Neuronal stem cell (in vitro differentiated cells): ENCODE measurements around the gene ZNF343.

Source experiments
- DNase-seq: peaks from one replicate; pipeline ENCODE4 v3.0.0-alpha.2; 2013; ENCODE audit warnings: low spot score
- H2AFZ ChIP-seq: one replicate; pipeline ENCODE4 v1.6.1; 2013; ENCODE audit warnings: mild to moderate bottlenecking, low read length, inconsistent platforms
- H2AK5ac ChIP-seq: 2 replicates; pipeline ENCODE4 v1.6.1; 2013; ENCODE audit warnings: low read depth, mild to moderate bottlenecking, inconsistent platforms, low read length, moderate library complexity, mixed read lengths
- H2BK120ac ChIP-seq: 2 replicates; pipeline ENCODE4 v1.6.1; 2013; ENCODE audit warnings: low read depth, mild to moderate bottlenecking, inconsistent platforms, low read length, moderate library complexity, mixed read lengths
- H2BK12ac ChIP-seq: one replicate; pipeline ENCODE4 v1.6.1; 2013; ENCODE audit warnings: low read length, inconsistent platforms
- H2BK15ac ChIP-seq: 2 replicates; pipeline ENCODE4 v1.6.1; 2013; ENCODE audit warnings: mild to moderate bottlenecking, low read length, inconsistent platforms, mixed read lengths
- H2BK5ac ChIP-seq: one replicate; pipeline ENCODE4 v1.6.1; 2013; ENCODE audit warnings: inconsistent platforms, mild to moderate bottlenecking, low read length, moderate library complexity
- H3K14ac ChIP-seq: one replicate; pipeline ENCODE4 v1.6.1; 2013; ENCODE audit warnings: low read length, inconsistent platforms
- H3K18ac ChIP-seq: 2 replicates; pipeline ENCODE4 v1.6.1; 2013; ENCODE audit warnings: low read length, inconsistent platforms
- H3K23ac ChIP-seq: 2 replicates; pipeline ENCODE4 v1.6.1; 2013; ENCODE audit warnings: low read depth, mild to moderate bottlenecking, mixed read lengths, low read length, inconsistent platforms; ENCODE audit not compliant: poor library complexity
- H3K27ac ChIP-seq: replicated peaks from 3 replicates; pipeline ENCODE4 v1.5.1; 2013; ENCODE audit warnings: low read length, inconsistent platforms
- H3K27me3 ChIP-seq, 3 experiments: 2 replicates each; pipeline ENCODE4 v1.6.1; 2013; ENCODE audit warnings: low read length in 3 of 3, mild to moderate bottlenecking in 2 of 3, inconsistent platforms in 1 of 3, low read depth in 1 of 3, mixed read lengths in 1 of 3, moderate library complexity in 1 of 3; ENCODE audit not compliant: control insufficient read depth in 3 of 3, insufficient read depth in 3 of 3
- H3K36me3 ChIP-seq, 2 donors: replicated peaks in 1 of 2; 2 replicates each; pipeline ENCODE4 v1.6.1; 2013; ENCODE audit warnings: low read length in 2 of 2; ENCODE audit not compliant: control insufficient read depth in 2 of 2, insufficient read depth in 2 of 2
- H3K4ac ChIP-seq: 2 replicates; pipeline ENCODE4 v1.6.1; 2013; ENCODE audit warnings: inconsistent platforms, mild to moderate bottlenecking, low read length, moderate library complexity
- H3K4me1 ChIP-seq, 2 donors: 1 replicate in 1 of 2; 2 replicates in 1 of 2; pipeline ENCODE4 v1.6.1; 2013; ENCODE audit warnings: low read length in 2 of 2, low read depth in 1 of 2; ENCODE audit not compliant: control insufficient read depth in 2 of 2, insufficient read depth in 1 of 2
- H3K4me2 ChIP-seq: one replicate; pipeline ENCODE4 v1.6.1; 2013; ENCODE audit warnings: mild to moderate bottlenecking, low read length, inconsistent platforms; ENCODE audit not compliant: insufficient read depth, poor library complexity, severe bottlenecking
- H3K4me3 ChIP-seq, 2 donors: 2 replicates each; pipeline ENCODE4 v1.5.1; 2013; ENCODE audit warnings: low read length in 2 of 2, mild to moderate bottlenecking in 2 of 2, inconsistent platforms in 1 of 2, moderate library complexity in 1 of 2
- H3K79me1 ChIP-seq: one replicate; pipeline ENCODE4 v1.6.1; 2013; ENCODE audit warnings: low read depth, mild to moderate bottlenecking, inconsistent platforms, low read length, moderate library complexity
- H3K9ac ChIP-seq: one replicate; pipeline ENCODE4 v1.6.1; 2013; ENCODE audit warnings: mild to moderate bottlenecking, low read depth, low read length, inconsistent platforms; ENCODE audit not compliant: poor library complexity
- H3K9me3 ChIP-seq, 2 donors: replicated peaks in 1 of 2; 2 replicates each; pipeline versions ENCODE3 to v1.6.1; 2013; ENCODE audit warnings: low read length in 2 of 2, mild to moderate bottlenecking in 2 of 2, inconsistent platforms in 1 of 2, low read depth in 1 of 2, mixed read lengths in 1 of 2, moderate library complexity in 1 of 2; ENCODE audit not compliant: control insufficient read depth in 2 of 2, insufficient read depth in 1 of 2
- H4K8ac ChIP-seq: one replicate; pipeline ENCODE4 v1.6.1; 2013; ENCODE audit warnings: low read depth, mild to moderate bottlenecking, inconsistent platforms, low read length, moderate library complexity
- H4K91ac ChIP-seq: one replicate; pipeline ENCODE4 v1.6.1; 2013; ENCODE audit warnings: low read length, low read depth, mild to moderate bottlenecking, inconsistent platforms; ENCODE audit not compliant: poor library complexity
- WGBS, 2 donors: extraction: QIAGEN DNeasy Blood & Tissue Kit; methylation state at CpG; one replicate each; pipeline ENCODE4 v1.1.7; 2013; ENCODE audit warnings: missing lambda C conversion rate in 2 of 2, mixed read lengths in 1 of 2; ENCODE audit not compliant: insufficient read length in 2 of 2, insufficient replicate concordance in 1 of 2; ENCODE audit errors: extremely low coverage in 2 of 2; 5-methylcytosine and 5-hydroxymethylcytosine counted together

ZNF343 gene

GRCh38 chr20:2459981-2460751, 48.5 kb downstream of the ZNF343 start:
- no peak overlapping the region for H2AFZ ChIP-seq
- H3K4ac ChIP-seq: no peak overlapping the region
- no CpG with 5 or more reads among the region's 1 CpG for WGBS, 2 donors
- H3K79me1 ChIP-seq: peaks cover 3% of the 10 kb centered on the region
- no peak overlapping the region for H3K18ac ChIP-seq
- H3K36me3 ChIP-seq: peaks cover 36 to 80% of the 10 kb centered on the region in 2 donors
- H4K91ac ChIP-seq: no peak overlapping the region
- no peaks in the 10 kb centered on the region for H3K9me3 ChIP-seq
- H3K14ac ChIP-seq: no peak overlapping the region
- DNase-seq: no peak
- no peak overlapping the region for H4K8ac ChIP-seq
- H2BK5ac ChIP-seq: no peak overlapping the region
- H3K27ac ChIP-seq: no peak overlapping the region
- no peaks in the 10 kb centered on the region for H3K4me1 ChIP-seq
- H2BK12ac ChIP-seq: no peak overlapping the region
- no peak overlapping the region for H3K23ac ChIP-seq
- no peak overlapping the region for H2BK15ac ChIP-seq
- no peak overlapping the region for H3K4me3 ChIP-seq
- H3K4me2 ChIP-seq: no peak overlapping the region
- no peak overlapping the region for H3K9ac ChIP-seq
- no peak overlapping the region for H2BK120ac ChIP-seq
- H2AK5ac ChIP-seq: no peak overlapping the region
- H3K27me3 ChIP-seq: no peaks in the 10 kb centered on the region

DNA sequence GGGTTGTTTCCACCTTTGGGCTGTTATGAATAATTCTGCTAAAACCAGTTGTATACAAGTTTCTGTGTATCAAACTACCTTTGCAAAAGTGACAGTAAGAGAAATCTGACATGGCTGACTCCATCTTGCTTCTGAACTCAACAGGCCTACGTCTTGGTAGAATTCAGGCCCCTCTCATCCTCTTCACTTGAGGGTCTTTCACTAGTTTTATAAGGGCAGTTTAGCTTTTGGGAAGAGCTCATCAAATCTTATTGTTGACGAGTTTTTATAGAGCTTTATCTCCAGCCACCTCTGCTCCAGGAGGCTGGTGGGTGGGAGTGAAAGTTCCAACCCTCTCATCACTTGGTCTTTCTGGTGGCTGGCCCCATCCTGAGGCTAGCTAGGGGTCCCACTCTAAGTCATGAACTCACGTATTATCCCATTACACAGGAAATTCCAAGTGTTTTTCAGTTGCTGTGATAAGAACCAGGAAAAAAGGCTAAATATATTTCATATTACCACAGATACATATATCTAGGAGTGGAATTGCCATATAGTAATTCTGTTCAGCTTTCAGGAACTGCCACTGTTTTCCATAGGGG, 49.7 kb downstream of the ZNF343 start:
- Histone ChIP-seq H3K9me3 (no peaks in the 10 kb centered on the region), H3K27ac (no peak overlapping the region), H3K27me3 (no peaks in the 10 kb centered on the region), H3K18ac (no peak overlapping the region), H2BK120ac (no peak overlapping the region), H3K4ac (no peak overlapping the region), H4K91ac (no peak overlapping the region), H3K79me1 (peaks cover 3% of the 10 kb centered on the region), H2AFZ (no peak overlapping the region), H4K8ac (no peak overlapping the region), H3K4me1 (no peaks in the 10 kb centered on the region), H2BK12ac (no peak overlapping the region), H3K4me3 (no peak overlapping the region), H3K14ac (no peak overlapping the region), H3K9ac (no peak overlapping the region), H2AK5ac (no peak overlapping the region), H3K23ac (no peak overlapping the region), H2BK15ac (no peak overlapping the region), H2BK5ac (no peak overlapping the region), H3K4me2 (no peak overlapping the region), H3K36me3 (peaks cover 32 to 69% of the 10 kb centered on the region in 2 donors)
- no peak for DNase-seq
- no CpG with 5 or more reads among the region's 3 CpGs for WGBS, 2 donors

GRCh38 chr20:2455771-2456497, 52.8 kb downstream of the ZNF343 start:
- no peak overlapping the region for H3K9ac ChIP-seq
- H3K79me1 ChIP-seq: no peaks in the 10 kb centered on the region
- H2BK12ac ChIP-seq: no peak overlapping the region
- H2AFZ ChIP-seq: no peak overlapping the region
- H3K4me1 ChIP-seq: no peaks in the 10 kb centered on the region
- no peak overlapping the region for H3K4me2 ChIP-seq
- H2BK5ac ChIP-seq: no peak overlapping the region
- DNase-seq: no peak
- peaks cover 6 to 38% of the 10 kb centered on the region in 2 donors for H3K36me3 ChIP-seq
- H2BK15ac ChIP-seq: no peak overlapping the region
- no peak overlapping the region for H4K8ac ChIP-seq
- no peaks in the 10 kb centered on the region for H3K9me3 ChIP-seq
- no peak overlapping the region for H4K91ac ChIP-seq
- no peak overlapping the region for H3K18ac ChIP-seq
- 100% methylated on average over 1 of the region's 2 CpGs; no CpG with 5 or more reads in 1 of the 2 donors for WGBS, 2 donors
- peaks cover 0 to 2% (median 0%) of the 10 kb centered on the region in 3 experiments for H3K27me3 ChIP-seq
- no peak overlapping the region for H3K14ac ChIP-seq
- H3K27ac ChIP-seq: no peak overlapping the region
- no peak overlapping the region for H3K23ac ChIP-seq
- H3K4me3 ChIP-seq: no peak overlapping the region
- H2BK120ac ChIP-seq: no peak overlapping the region
- no peak overlapping the region for H3K4ac ChIP-seq
- no peak overlapping the region for H2AK5ac ChIP-seq

DNA sequence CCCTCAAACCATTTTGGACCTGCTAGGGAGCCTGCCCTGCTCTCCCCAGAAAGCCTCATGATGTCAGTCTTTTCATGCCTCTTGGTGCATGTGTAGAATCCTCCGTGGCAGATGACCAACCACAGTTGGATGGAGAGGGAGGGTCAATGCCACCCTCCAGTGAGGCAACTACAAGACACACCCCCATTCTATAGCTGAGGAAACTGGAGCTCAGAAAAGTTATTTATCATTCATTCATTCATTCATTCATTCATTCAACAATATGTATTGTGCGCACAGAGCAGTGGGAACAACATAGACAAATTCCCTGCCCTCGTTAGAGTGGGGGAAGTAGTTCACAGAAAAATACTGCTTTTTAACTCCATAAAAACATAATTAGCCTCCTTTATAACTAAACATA, 54.9 kb downstream of the ZNF343 start:
- DNase-seq: no peak
- no CpG with 5 or more reads among the region's 3 CpGs for WGBS, 2 donors
- Histone ChIP-seq H3K4ac (no peak overlapping the region), H3K9me3 (no peaks in the 10 kb centered on the region), H3K9ac (no peak overlapping the region), H3K4me1 (no peaks in the 10 kb centered on the region), H3K27ac (no peak overlapping the region), H2BK120ac (no peak overlapping the region), H3K4me2 (no peak overlapping the region), H2AK5ac (no peak overlapping the region), H3K23ac (no peak overlapping the region), H3K18ac (no peak overlapping the region), H3K36me3 (peaks cover under 1 to 17% of the 10 kb centered on the region in 2 donors), H4K8ac (no peak overlapping the region), H3K27me3 (peaks cover 0 to 2% (median 0%) of the 10 kb centered on the region in 3 experiments), H2BK15ac (no peak overlapping the region), H3K4me3 (no peak overlapping the region), H3K79me1 (no peaks in the 10 kb centered on the region), H3K14ac (no peak overlapping the region), H4K91ac (no peak overlapping the region), H2AFZ (no peak overlapping the region), H2BK12ac (no peak overlapping the region), H2BK5ac (no peak overlapping the region)
